ENCODE results near the gene SESN1. TPM values are rescaled to one million over a fixed set of nuclear protein-coding genes. Genes with fewer than 3 reads are reported as not detected.
"Not testable (repeated sequence)": the region's sequence is repeated elsewhere in the genome, so short reads cannot be mapped to it uniquely, and the experiment has no call there.

Gene SESN1
- total RNA-seq, 1 donor from 2014 or later = 32.3 TPM

DNA sequence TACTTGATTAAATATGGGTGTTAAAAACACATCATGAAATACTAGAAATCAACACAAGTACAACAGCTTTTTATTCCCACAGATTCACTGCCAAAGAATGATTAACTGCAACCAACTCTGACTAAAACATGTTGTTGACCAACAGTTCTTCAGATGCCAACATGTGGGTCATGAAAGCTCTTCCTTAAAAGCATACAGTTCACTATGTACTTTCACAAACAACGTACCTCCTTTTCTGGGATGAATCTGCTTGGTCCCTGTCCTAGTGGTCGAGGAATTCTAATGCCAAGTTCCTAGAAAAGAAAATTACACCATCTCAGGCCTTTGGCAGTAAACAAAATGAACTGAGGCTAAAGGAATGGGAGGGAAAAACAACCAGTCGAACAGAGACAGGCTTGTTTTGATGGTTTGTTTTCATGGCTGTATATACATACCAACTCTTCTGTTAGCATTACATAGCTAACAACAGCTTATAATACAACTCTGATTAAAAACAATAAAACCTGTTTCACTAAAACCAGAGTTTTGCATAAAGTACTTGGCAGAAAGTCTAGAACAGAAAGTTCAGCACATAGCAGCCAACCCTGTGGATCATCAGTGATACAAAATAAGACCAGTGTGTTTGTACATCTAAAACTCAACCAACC, 92.5 kb downstream of the SESN1 start:
- DNase-seq (ENCODE audit: low read depth, low spot score) = no peak

DNA sequence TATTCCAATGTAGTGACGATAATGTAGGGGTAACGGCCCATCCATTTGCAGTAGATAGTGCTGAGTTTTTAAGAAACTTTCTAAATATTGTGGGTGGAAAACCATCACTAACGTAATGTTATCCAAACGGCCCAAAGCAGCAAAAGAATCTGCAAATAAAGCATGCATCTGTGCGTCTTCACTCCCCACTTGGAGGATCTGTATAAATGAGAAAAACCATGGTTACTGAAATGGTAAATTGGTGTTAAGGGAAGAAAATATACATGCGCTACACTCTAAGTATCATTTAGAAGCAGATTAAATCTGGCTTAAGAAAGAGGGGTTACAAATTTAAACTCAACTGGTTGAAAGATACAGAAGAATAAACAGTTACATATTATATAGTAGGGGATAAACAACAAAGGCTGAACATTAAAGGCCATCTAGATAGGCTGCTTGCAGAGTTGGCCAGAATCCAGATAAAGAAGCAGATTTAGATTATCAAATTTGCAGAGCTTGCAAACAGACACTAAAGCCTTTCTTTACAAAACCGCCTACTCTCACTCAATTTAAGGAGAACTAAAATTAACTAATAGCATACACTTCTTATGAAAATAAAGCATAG, 93.3 kb downstream of the SESN1 start:
- DNase-seq (ENCODE audit: low read depth, low spot score) = no peak

DNA sequence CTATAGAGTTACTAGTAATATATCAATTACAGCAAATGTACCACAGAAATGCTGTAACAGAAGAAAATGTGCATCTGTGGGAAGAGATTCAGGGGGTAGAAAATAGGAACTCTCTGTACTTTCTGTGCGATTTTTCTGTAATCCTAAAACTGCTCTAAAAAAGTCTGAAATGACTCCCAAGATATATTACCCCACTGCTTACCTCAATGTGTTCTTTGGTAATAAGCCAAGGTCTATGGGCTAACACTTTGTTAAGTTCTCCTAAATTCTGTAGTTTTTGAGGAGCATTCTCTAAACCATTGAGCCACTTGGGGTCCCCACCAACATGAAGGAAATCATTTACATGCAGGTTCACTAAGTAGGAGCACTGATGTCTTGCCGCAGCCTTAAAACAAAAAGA, 94.4 kb downstream of the SESN1 start:
- no peak for DNase-seq (ENCODE audit: low read depth, low spot score)

DNA sequence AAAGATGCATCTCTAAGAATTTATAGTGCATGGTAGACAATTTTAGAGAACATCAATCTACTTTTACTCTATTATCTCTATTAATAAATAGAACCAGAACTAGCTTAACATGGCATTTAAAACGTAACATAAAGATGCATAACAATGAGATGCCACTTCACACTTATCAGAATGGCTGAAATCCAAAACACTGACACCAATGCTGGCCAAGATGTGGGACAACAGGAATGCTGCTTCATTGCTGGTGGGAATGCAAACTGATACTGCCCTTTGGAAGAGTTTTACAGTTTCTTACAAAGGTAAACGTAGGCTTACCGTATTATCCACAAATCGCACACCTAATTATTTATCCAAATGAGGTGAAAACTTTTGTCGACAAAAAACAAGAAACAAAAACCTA, 95.2 kb downstream of the SESN1 start:
- DNase-seq (ENCODE audit: low read depth, low spot score) = no peak

DNA sequence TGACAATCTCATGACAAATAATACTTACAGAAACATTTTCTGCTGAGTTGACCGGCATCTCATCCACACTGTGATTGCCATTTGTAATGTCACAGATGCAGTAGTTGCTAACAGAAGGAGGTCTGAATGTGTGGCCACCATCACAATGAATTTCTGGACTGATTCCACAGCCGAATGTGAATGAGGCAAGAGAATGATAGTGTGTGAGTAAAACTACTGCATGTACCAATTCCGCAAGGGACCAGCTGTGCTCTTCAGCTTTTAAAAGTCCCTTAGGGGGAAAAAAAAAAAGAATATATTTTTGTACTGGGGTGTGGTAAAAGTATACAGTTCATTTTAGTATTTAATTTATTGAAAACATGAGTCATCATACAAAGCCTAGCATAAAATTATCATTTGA, 96.2 kb downstream of the SESN1 start:
- no peak for DNase-seq (ENCODE audit: low read depth, low spot score)

DNA sequence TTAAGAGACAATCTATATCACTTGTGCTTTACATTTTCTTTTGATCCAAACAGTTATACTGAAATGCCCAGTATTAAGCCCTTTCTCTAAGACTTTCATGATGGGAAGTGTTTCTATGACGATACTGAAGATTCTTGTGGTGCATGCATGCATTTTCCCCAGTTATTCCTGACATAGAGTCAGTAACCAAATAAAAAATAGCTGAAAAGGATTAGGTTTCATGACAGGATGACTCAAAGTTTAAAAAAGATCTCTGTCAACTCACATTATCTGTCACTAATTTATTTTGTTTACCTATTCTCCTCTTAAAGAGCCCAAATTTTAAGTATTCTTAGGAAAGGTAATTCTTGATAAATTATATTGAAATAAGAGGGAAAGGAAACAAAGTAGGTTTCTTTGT, 98.4 kb downstream of the SESN1 start:
- DNase-seq (ENCODE audit: low read depth, low spot score) = no peak

DNA sequence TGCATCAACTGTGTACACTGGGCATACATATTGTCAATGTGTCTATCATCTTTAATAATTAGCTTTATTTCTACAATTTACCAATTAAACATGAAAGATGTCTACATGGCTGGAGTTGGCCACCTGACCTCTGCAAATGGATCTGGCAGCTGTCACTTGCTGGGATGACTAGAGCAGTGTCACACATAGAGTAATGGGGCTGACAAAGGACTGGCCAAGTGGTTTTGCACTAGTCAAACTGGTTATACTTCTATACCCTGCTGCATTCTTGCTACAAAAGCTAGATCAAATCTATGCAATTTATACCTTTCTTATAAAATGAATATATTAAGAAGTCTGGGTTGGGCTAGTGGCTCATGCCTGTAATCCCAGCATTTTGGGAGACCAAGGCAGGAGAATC, 99.3 kb downstream of the SESN1 start:
- no peak for DNase-seq (ENCODE audit: low read depth, low spot score)

DNA sequence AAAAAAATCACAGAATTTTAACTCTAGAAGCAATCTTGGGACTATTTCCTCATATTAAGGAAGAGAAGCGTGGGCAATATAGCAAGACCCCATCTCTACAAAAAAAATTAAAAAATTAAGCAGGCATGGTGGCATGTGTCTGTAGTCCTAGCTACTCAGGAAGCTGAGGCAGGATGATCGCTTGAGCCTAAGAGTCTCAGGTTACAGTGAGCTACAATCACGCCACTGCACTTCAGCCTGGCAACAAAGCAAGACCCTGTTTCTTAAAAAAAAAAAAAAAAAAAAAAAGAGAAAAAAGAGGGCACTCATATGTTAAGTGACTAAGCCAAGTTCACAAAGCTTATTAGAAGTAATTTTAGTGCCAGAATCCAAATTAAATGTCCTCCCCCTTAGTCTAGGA, 100.8 kb downstream of the SESN1 start:
- no peak for DNase-seq (ENCODE audit: low read depth, low spot score)

DNA sequence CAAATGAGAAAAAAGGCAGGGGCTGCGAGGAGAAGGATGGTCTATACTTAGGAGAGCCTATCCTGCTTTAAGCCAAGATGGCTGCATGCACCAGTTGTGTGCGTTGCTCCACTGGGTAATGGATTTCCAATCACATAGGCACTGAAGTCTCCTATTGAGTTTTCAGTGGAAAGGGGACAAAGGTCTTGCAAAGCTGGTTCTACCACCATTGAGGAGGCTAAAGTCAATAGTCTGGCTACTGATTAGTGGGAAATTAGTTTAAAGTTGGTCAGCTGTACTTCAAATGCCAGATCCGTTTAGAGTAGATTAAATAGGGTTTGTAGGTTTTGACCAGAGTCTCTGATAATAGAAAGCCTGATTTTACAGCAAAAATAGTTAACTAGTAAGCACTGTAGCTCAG, 104.9 kb downstream of the SESN1 start:
- no peak for DNase-seq (ENCODE audit: low read depth, low spot score)

DNA sequence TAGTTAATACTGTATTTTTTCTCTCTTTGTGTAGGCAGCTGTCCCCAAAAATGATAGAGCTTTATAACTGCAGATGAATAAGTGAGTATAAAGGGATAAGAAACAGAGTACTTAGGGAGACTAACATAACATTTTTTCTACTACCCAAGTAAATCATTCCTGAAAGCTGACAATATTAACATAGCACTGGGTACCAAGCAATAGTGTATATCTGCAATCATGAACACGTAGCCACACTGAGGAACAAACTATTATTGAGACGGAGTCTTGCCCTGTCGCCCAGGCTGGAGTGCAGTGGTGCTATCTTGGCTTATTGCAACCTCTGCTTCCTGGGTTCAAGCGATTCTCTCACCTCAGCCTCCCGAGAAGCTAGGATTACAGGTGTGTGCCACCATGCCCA, 105.9 kb downstream of the SESN1 start:
- no peak for DNase-seq (ENCODE audit: low read depth, low spot score)

DNA sequence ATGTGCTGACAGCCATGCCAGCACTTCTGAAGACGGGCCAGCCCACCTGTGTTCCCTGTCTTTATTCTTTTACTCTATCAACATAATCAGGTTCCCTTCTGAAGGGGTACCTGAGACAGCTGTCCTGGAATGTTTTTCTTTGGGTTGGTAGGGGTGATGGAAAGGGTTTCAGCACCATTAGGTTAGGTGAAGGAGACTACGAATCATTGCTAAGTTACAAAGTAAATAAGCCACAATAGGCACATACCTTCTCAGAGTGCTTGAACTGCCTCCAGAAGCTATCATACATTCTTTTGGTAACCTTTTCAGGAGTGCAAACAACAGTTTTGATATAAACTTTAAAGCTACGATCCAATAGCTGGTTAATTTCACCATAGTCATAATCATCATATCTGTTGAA, 106.3 kb downstream of the SESN1 start:
- no peak for DNase-seq (ENCODE audit: low read depth, low spot score)

DNA sequence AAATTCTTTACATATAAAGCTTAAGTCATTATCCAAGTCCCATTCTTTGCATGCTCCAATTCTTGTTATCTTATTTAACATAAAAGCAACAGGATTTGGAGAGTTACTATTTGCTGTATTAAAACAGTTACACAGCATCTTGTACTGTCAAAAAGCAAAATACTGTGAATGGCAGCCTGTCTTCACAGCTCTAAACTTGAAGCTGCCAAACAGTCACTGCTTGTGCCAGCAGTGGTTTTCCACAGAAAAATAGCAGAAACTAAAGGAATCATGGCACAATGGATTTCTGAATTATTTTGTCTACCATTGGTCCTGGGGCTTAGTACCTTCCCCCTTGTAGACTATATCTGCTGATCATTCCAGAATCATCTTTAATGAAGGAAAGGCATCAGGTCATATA, 107.5 kb downstream of the SESN1 start:
- no peak for DNase-seq (ENCODE audit: low read depth, low spot score)

DNA sequence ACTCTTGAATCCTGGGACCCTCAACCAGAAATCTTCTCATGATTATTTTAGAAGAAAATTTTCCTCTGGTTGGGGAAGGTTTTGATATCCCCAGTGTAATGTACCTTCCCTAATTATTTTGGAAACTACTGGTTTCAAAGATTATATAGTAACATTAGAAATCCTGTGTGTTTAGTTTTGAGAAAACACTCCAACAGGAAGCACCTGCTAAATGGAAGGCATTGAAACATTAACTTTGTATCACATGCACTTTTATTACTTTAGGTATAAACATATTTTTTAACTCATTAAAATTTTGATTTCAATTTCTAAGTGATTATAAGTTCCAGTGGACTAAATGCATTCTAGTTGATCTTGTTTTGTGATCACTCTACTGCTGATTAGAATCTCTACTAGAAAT, 109.3 kb downstream of the SESN1 start:
- no peak for DNase-seq (ENCODE audit: low read depth, low spot score)

DNA sequence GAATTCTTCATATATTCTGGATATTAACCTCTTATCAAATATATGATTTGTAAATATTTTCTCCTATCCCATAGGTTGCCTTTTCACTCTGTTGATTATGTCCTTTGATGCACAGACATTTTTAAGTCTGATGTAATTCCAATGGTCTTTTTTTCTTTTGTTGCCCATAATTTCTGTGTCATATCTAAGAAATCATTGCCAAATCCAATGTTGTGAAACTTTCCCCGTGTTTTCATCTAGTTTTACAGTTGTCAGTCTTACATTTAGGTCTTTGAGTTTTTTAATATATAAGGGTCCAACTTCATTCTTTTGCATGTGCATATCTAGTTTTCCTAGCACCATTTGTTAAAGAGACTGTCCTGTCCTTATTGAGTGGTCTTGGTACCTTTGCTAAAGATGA, 111.5 kb downstream of the SESN1 start:
- DNase-seq (ENCODE audit: low read depth, low spot score) = no peak

DNA sequence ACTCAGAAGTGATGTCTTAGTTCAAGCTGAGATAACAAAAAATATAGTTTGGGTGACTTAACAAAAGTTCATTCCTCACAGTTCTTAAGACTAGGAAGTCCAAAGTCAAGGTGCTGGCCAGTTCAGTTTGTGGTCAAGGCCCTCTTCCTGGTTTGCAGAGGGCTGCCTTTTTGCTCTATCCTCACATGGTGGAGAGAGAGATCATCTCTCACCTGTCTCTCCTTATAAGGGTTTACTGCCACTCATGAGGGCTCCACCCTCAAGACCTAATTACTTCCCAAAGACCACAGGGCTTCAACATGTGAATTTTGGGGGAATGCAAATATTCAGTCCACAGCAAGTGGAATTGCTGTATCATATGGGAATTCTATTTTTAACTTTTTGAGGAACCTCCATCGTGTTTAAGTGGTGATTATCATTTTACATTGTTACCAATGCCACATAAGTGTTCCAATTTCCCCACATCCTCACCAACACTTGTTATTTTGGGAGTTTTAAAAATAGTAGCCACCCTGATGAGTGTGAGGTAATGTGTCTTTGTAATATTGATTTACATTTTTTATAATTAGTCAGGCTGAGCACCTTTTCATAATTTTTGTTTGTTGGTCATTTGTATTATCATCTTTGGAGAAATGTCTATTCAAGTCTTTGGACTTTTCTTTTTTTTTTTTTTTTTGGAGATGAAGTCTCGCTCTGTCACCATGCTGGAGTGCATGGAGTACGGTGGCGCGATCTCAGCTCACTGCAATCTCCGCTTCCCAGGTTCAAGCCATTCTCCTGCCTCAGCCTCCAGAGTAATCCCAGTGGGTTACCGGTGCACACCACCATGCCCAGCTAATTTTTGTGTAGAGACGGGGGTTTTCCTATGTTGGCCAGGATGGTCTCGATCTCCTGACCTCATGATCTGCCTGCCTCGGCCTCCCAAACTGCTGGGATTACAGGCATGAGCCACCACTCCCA, 112.2 kb downstream of the SESN1 start:
- DNase-seq (ENCODE audit: low read depth, low spot score) = no peak

DNA sequence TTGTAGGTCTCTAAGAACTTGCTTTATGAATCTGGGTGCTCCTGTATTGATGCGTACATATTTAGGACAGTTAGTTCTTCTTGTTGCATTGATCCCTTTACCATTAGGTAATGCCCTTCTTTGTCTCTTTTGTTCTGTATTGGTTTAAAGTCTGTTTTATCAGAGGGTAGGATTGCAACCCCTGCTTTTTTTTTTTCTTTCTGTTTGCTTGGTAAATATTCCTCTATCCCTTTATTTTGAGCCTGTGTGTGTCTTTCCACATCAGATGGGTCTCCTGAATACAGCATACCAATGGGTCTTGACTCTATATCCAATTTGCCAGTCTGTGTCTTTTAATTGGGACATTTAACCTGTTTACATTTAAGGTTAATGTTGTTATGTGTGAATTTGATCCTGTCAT, 116.0 kb downstream of the SESN1 start:
- not testable (repeated sequence) for DNase-seq (ENCODE audit: low read depth, low spot score)

DNA sequence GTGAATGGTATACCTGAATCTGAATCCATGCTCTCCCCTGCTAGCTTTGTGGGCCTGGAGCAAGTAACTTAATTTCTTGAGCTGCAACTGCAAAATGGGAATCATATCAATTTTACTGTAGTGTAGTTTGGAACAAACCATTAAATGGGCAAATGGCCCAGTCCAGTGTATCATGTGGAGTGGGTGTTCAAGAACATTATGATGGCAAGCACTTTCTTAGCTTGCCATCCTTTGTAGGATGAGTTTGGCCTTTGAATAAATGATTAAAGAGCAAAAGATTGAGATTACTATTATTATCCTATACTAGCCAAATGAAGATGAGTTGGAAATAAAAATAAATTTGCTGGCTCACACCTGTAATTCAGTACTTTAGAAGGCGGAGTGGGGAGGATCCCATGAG, 120.4 kb downstream of the SESN1 start:
- DNase-seq (ENCODE audit: low read depth, low spot score) = no peak

DNA sequence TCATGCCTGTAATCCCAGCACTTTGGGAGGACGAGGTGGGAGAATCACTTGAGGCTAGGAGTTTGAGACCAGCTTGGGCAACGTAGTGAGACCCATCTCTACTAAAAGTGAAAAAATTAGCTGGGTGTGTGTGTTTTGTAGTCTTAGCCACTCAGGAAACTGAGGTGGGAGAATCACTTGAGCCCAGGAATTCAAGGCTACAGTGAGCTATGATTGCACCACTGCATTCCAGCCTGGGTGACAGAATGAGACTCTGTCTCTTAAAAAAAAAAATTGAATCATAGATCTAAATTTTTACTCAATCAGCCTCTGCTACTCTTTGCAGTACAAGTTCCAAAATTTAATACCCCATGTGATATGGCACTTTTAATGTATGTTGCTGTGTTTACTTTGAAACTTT, 124.9 kb downstream of the SESN1 start:
- no peak for DNase-seq (ENCODE audit: low read depth, low spot score)

DNA sequence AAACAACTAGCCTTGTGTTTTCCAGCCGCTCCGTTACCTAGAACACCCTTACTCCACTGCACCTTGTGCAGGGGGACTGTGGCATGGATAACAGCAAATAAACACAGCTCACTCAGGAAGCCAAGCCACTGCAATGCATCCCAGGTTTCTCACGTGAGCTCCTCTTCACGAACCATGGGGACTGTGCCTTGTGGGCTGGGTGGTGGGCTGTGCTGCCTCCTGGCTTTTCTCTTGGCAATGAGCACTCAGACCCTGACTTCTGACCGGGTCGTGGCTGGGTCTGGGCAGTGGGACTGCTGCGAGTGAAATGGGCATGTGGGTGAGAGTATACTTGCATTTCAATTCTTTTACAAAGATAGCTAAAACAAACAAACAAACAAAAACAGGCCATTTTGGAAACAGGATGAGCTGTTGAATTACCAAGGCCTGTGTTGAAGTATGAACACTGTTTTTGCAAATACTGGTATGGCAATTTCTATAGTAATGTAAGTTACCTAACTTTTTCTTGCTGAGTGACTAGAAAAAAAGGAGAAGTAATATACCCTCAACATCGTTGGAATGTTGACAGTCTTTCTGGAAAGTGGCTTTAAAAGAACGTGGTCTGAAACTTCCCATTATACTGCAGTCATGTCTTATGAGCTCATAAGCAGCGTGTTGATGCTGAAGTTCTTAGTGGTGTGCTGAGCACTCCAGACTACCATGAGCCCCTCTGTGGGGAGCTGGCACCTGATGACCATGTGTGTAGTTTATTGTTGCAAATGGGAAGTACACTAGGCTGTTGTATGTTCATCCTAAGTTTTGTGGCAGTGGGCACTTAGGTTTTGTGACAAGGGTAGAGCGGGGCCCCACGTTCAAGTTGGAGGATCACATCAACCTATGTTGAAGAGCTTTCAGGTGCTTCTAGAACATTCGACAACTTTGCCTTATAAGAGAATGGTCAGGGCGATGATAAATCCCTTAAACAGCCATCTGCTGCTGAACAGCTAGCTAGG, 126.0 kb downstream of the SESN1 start:
- DNase-seq (ENCODE audit: low read depth, low spot score) = no peak

DNA sequence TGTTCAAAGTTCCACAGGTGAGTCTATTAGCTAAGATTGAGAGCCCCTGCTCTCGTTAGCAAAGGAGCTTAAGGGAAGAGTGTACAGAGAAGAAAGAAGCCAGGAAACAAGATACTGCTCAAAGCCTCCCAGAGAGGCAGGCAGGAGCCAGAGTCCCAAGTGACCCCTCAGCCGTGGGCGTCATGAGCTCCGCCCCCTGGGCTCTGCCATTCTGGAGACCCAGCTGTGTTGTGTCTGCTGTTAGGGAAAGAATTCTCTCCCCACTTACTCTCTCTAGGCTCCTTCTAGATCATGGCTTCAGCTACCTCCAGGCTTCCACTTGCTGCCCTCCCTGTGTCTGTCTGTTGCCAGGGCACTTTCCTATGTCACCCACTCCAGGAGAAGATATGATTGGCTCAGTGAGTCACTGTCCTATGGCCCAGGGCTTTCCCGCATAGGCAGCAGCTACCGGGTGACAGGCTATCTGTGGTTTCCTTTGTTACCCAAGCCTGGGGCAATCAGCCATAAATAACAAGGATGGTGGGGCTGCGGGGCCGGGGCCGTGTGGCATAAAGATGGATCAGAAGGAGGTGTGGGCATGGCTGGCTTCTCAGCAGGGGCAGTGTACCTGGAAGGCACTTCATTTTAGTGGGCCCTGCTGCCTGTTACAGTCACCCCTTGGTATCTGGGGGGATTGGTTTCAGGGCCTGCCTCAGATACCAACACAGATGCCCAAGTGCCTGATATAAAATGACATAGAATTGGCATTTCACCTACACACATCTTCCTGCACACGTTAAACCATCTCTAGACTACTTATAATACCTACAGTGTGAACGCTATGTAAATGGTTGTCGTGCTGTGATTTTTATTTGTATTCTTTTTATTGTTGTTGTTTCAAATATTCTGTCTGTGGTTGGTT, 127.5 kb downstream of the SESN1 start:
- DNase-seq (ENCODE audit: low read depth, low spot score) = no peak
